ENCODE measurements around the gene EMILIN2.
"Not testable (repeated sequence)": the region's sequence is repeated elsewhere in the genome, so short reads cannot be mapped to it uniquely, and the experiment has no call there.

Gene EMILIN2

DNA sequence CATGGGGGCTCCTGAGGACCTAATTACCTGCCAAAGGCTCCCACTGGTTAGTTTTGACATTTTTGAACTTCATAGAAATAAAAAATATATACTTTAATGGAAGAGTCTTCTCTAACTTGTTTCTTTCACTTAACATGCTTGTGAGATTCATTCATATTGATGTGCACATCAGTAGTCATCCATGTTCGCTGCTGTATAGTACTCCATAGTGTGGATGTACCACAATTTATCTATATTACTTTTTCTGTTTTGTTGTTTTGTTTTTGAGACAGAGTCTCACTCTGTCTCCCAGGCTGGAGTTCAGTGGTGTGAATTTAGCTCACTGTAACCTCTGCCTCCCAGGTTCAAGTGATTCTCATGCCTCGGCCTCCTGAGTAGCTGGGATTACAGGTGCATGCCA lies 22.8 kb upstream of the EMILIN2 start:
- no peak overlapping the region for H3K4me3 ChIP-seq (ENCODE audit: low read depth, low read length)
- H3K27me3 ChIP-seq (replicated peaks): no peaks in the 10 kb centered on the region
- DNase-seq: no peak
- TF ChIP-seq, protein P1, sequence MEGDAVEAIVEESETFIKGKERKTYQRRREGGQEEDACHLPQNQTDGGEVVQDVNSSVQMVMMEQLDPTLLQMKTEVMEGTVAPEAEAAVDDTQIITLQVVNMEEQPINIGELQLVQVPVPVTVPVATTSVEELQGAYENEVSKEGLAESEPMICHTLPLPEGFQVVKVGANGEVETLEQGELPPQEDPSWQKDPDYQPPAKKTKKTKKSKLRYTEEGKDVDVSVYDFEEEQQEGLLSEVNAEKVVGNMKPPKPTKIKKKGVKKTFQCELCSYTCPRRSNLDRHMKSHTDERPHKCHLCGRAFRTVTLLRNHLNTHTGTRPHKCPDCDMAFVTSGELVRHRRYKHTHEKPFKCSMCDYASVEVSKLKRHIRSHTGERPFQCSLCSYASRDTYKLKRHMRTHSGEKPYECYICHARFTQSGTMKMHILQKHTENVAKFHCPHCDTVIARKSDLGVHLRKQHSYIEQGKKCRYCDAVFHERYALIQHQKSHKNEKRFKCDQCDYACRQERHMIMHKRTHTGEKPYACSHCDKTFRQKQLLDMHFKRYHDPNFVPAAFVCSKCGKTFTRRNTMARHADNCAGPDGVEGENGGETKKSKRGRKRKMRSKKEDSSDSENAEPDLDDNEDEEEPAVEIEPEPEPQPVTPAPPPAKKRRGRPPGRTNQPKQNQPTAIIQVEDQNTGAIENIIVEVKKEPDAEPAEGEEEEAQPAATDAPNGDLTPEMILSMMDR (IDR thresholded peaks at IDR 0.05; ENCODE audit: low read depth, low read length, missing control alignments): no peak
- no peaks in the 10 kb centered on the region for H3K36me3 ChIP-seq (replicated peaks)
- no peak overlapping the region for H3K27ac ChIP-seq
- in situ Hi-C loops (cut with HindIII; ENCODE audit: low pct_ligation_motif_present, low sequenced_read_pairs): no loop called here

DNA sequence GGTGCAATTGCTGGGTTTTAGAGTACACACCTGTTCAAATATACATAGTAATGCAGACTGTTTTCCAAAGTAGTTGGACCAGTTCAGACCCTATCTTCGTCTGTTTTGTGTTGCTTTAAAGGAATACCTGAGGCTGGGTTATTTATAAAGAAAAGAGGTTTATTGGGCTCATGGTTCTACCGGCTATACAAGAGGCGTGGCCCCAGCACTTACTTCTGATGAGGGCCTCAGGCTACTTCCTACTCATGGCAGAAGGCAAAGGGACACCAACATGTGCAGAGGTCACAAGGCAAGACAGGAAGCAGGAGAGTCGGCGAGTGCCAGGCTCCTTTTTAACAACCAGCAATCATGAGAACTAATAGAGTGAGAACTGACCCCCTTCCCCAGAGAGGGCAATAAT lies 21.9 kb upstream of the EMILIN2 start:
- no peaks in the 10 kb centered on the region for H3K36me3 ChIP-seq (replicated peaks)
- H3K4me3 ChIP-seq (ENCODE audit: low read depth, low read length): no peak overlapping the region
- in situ Hi-C loops (cut with HindIII; ENCODE audit: low pct_ligation_motif_present, low sequenced_read_pairs): no loop called here
- no peak for DNase-seq
- H3K27ac ChIP-seq: no peak overlapping the region
- TF ChIP-seq, protein P1 (IDR thresholded peaks at IDR 0.05; ENCODE audit: low read depth, low read length, missing control alignments): no peak
- no peaks in the 10 kb centered on the region for H3K27me3 ChIP-seq (replicated peaks)

DNA sequence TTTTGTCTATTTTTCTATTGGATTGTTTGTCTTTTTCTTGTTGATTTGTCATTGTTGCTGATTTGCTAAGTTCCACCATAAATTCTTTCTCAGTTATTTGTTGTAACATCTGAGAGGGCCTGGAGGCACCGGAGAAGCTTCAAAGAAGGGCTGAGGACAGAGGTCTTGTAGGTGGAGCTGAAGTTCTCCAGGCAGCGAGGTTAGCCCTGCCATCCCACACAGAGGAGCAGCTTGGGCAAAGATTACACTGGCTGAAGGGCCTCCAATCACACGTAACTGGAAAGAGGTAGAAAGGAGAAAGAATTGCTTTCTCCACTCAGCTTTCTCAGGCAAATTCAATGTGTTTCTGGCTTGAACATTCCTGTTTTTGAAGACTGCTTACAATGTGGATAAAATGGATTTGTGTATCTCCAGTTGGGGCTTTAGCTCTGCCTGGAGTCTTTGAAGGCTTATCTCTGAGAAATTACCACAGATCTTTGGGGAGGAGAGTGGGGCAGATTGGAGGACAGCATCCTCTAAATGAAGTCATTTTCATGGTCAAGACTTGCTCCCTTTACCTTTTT lies 21.1 kb upstream of the EMILIN2 start:
- Histone ChIP-seq H3K4me3 (ENCODE audit: low read depth, low read length) (no peak overlapping the region), H3K36me3 (replicated peaks) (no peaks in the 10 kb centered on the region), H3K27ac (no peak overlapping the region), H3K27me3 (replicated peaks) (no peaks in the 10 kb centered on the region)
- no peak for DNase-seq
- in situ Hi-C loops (cut with HindIII; ENCODE audit: low pct_ligation_motif_present, low sequenced_read_pairs): no loop called here
- TF ChIP-seq, protein P1 (IDR thresholded peaks at IDR 0.05; ENCODE audit: low read depth, low read length, missing control alignments): no peak

GRCh38 chr18:2826581-2826980 lies 20.2 kb upstream of the EMILIN2 start:
- no peak overlapping the region for H3K4me3 ChIP-seq (ENCODE audit: low read depth, low read length)
- TF ChIP-seq, protein P1 (IDR thresholded peaks at IDR 0.05; ENCODE audit: low read depth, low read length, missing control alignments): no peak
- H3K36me3 ChIP-seq (replicated peaks): no peaks in the 10 kb centered on the region
- H3K27me3 ChIP-seq (replicated peaks): no peaks in the 10 kb centered on the region
- no peak for DNase-seq
- in situ Hi-C loops (cut with HindIII; ENCODE audit: low pct_ligation_motif_present, low sequenced_read_pairs): no loop called here
- no peak overlapping the region for H3K27ac ChIP-seq

- H3K36me3 ChIP-seq (replicated peaks): no peaks in the 10 kb centered on the region
- no peak overlapping the region for H3K4me3 ChIP-seq (ENCODE audit: low read depth, low read length)
- H3K27me3 ChIP-seq (replicated peaks): no peaks in the 10 kb centered on the region
- H3K27ac ChIP-seq: no peak overlapping the region
- in situ Hi-C loops (cut with HindIII; ENCODE audit: low pct_ligation_motif_present, low sequenced_read_pairs): no loop called here
- DNase-seq: no peak
- TF ChIP-seq, protein P1 (IDR thresholded peaks at IDR 0.05; ENCODE audit: low read depth, low read length, missing control alignments): no peak
Measured at GRCh38 chr18:2827061-2827460, 19.7 kb upstream of the EMILIN2 start.

DNA sequence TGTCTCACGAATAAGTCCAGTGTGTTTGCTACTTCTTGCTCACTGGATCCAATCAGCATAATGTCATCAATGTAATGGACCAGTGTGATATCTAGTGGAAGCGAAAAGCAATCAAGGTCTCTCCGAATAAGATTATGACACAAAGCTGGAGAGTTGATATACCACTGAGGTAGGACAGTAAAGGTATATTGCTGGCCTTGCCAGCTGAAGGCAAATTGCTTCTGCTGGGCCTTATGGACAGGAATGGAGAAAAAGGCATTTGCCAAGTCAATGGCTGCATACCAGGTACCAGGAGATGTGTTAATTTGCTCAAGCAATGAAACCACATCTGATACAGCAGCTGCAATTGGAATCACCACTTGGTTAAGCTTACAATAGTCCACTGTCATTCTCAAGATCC lies 10.7 kb upstream of the EMILIN2 start:
- H3K27ac ChIP-seq; H3K4me3 ChIP-seq (ENCODE audit: low read depth, low read length); DNase-seq; H3K27me3 ChIP-seq (replicated peaks); H3K36me3 ChIP-seq (replicated peaks); in situ Hi-C loops (cut with HindIII; ENCODE audit: low pct_ligation_motif_present, low sequenced_read_pairs): not testable (repeated sequence)

DNA sequence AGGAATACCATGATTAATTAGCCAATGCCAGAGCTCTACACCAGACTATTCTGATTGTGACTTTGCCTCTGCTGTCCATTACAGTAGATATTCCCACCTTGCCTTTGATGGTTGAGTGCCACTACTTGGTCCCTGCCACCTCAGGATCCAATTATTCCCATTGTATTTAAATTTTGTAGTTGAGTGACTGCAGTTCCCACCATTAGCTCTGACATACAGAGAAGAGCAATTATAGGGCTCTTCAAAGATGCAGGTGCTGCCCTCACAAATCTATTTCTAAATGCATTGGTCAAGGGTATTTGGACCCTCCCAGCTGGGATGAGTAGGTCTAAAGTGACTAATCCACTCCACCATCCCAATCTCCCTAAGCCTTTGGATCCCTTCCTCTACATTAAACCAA lies 9.5 kb upstream of the EMILIN2 start:
- H3K27ac ChIP-seq; DNase-seq; in situ Hi-C loops (cut with HindIII; ENCODE audit: low pct_ligation_motif_present, low sequenced_read_pairs); H3K36me3 ChIP-seq (replicated peaks); H3K4me3 ChIP-seq (ENCODE audit: low read depth, low read length); H3K27me3 ChIP-seq (replicated peaks): not testable (repeated sequence)
